Choroid plexus epithelial cell (primary cell): ENCODE measurements around the gene NUDT8.
"Not testable (repeated sequence)": the region's sequence is repeated elsewhere in the genome, so short reads cannot be mapped to it uniquely, and the experiment has no call there.

Experiments
- DNase-seq: peaks from one replicate; pipeline ENCODE4 v3.0.0-alpha.2; 2010; ENCODE audit warnings: low read depth
- H3K4me3 ChIP-seq: 2 replicates; pipeline ENCODE4 v1.5.1; 2011; ENCODE audit warnings: low read depth, mild to moderate bottlenecking, control low read depth, low read length, moderate library complexity
- CTCF ChIP-seq: conservative IDR thresholded peaks from 2 replicates; pipeline ENCODE4 v1.5.1; 2011; ENCODE audit warnings: low read depth, mild to moderate bottlenecking, control low read depth, inconsistent platforms, low read length, moderate library complexity

Gene NUDT8

GRCh38 chr11:67592880-67593564 lies 36.7 kb downstream of the NUDT8 start:
- DNase-seq: no peak
- TF ChIP-seq CTCF: no peak
- no peak overlapping the region for H3K4me3 ChIP-seq

GRCh38 chr11:67588899-67589415 lies 40.8 kb downstream of the NUDT8 start:
- H3K4me3 ChIP-seq, DNase-seq: not testable (repeated sequence)

GRCh38 chr11:67588136-67588503 lies 41.6 kb downstream of the NUDT8 start:
- no peak overlapping the region for H3K4me3 ChIP-seq
- DNase-seq: no peak
- no peak for TF ChIP-seq CTCF

- no peak for DNase-seq
- TF ChIP-seq CTCF: no peak
- H3K4me3 ChIP-seq: no peak overlapping the region
Observed at GRCh38 chr11:67586568-67587250, 43.0 kb downstream of the NUDT8 start.

- no peak for DNase-seq
- TF ChIP-seq CTCF: no peak
- no peak overlapping the region for H3K4me3 ChIP-seq
Observed at GRCh38 chr11:67585911-67586310, 43.8 kb downstream of the NUDT8 start.

GRCh38 chr11:67584881-67585873 lies 44.6 kb downstream of the NUDT8 start:
- peak; percentile 16 for TF ChIP-seq CTCF
- DNase-seq: no peak
- H3K4me3 ChIP-seq: peak overlapping the region; percentile 83
